Keratinocyte (primary cell): ENCODE data around the gene GIT2. TPM values are rescaled to one million over a fixed set of nuclear protein-coding genes. Genes with fewer than 3 reads are reported as not detected.

Source experiments
- DNase-seq: peaks from one replicate; pipeline ENCODE4 v3.0.0-alpha.2; 2011; ENCODE audit warnings: low read depth, missing footprints, low spot score
- FAIRE-seq: peaks from 2 replicates; lab custom pipeline; 2011; peaks lifted over from hg19 to GRCh38; lab: Jason Lieb, UNC
- H2AFZ ChIP-seq: 2 replicates; pipeline ENCODE4 v1.6.0; 2012; ENCODE audit warnings: low read length, control low read depth, inconsistent platforms; ENCODE audit not compliant: control insufficient read depth
- H3K27ac ChIP-seq: 2 replicates; pipeline ENCODE4 v1.5.1; 2011; ENCODE audit warnings: low read length; ENCODE audit not compliant: control insufficient read depth, insufficient read depth
- H3K27me3 ChIP-seq: 3 replicates; pipeline ENCODE4 v1.6.0; 2011; ENCODE audit warnings: low read length; ENCODE audit not compliant: control insufficient read depth, insufficient read depth; ENCODE audit errors: extremely low read depth
- H3K36me3 ChIP-seq, 2 experiments: 2 replicates in 1 of 2; 3 replicates in 1 of 2; pipeline ENCODE4 v1.5.1; 2011; ENCODE audit warnings: low read length in 2 of 2, mild to moderate bottlenecking in 1 of 2; ENCODE audit not compliant: control insufficient read depth in 2 of 2, insufficient read depth in 2 of 2; ENCODE audit errors: extremely low read depth in 1 of 2
- H3K4me1 ChIP-seq: 3 replicates; pipeline ENCODE4 v1.5.1; 2011; ENCODE audit warnings: low read length; ENCODE audit not compliant: control insufficient read depth, insufficient read depth; ENCODE audit errors: extremely low read depth
- H3K4me2 ChIP-seq: 3 replicates; pipeline ENCODE4 v1.6.0; 2011; ENCODE audit warnings: low read depth, low read length; ENCODE audit not compliant: control insufficient read depth, insufficient read depth; ENCODE audit errors: extremely low read depth
- H3K4me3 ChIP-seq, 3 experiments: fragments of 200-600 bp in 1 of 3; sonication (generic) in 1 of 3; 2 replicates in 2 of 3; 3 replicates in 1 of 3; pipeline ENCODE4 v1.5.1; 2011 to 2016; ENCODE audit warnings: low read length in 3 of 3, mild to moderate bottlenecking in 3 of 3, control low read depth in 2 of 3, inconsistent platforms in 1 of 3, low read depth in 1 of 3, mixed read lengths in 1 of 3, mixed run types in 1 of 3, moderate library complexity in 1 of 3; ENCODE audit not compliant: control insufficient read depth in 2 of 3, insufficient read depth in 2 of 3; ENCODE audit errors: extremely low read depth in 1 of 3
- H3K79me2 ChIP-seq: 2 replicates; pipeline ENCODE4 v1.6.0; 2012; ENCODE audit warnings: low read length; ENCODE audit not compliant: control insufficient read depth, insufficient read depth
- H3K9ac ChIP-seq: 3 replicates; pipeline ENCODE4 v1.6.0; 2011; ENCODE audit warnings: low read length; ENCODE audit not compliant: control insufficient read depth, insufficient read depth; ENCODE audit errors: extremely low read depth
- H3K9me1 ChIP-seq: 3 replicates; pipeline ENCODE4 v1.6.0; 2011; ENCODE audit warnings: low read length; ENCODE audit not compliant: control insufficient read depth, insufficient read depth; ENCODE audit errors: extremely low read depth
- H3K9me3 ChIP-seq: 2 replicates; pipeline ENCODE4 v1.5.1; 2012; ENCODE audit warnings: low read depth, low read length; ENCODE audit not compliant: control insufficient read depth
- H4K20me1 ChIP-seq: 3 replicates; pipeline ENCODE4 v1.6.0; 2011; ENCODE audit warnings: low read length; ENCODE audit not compliant: control insufficient read depth, insufficient read depth; ENCODE audit errors: extremely low read depth
- CTCF ChIP-seq, 3 experiments: IDR thresholded peaks in 1 of 3; conservative IDR thresholded peaks in 1 of 3; optimal IDR thresholded peaks in 1 of 3; 2 replicates in 2 of 3; 3 replicates in 1 of 3; pipeline versions ENCODE3 to v1.5.1; 2011; ENCODE audit warnings: low read length in 3 of 3, mild to moderate bottlenecking in 3 of 3, moderate library complexity in 2 of 3, control low read depth in 1 of 3, inconsistent platforms in 1 of 3; ENCODE audit not compliant: insufficient read depth in 2 of 3; ENCODE audit errors: extremely low read depth in 1 of 3
- EZH2 ChIP-seq: IDR thresholded peaks from one replicate; pipeline ENCODE4 v1.6.1; 2012; ENCODE audit warnings: inconsistent platforms, mild to moderate bottlenecking, low read length, moderate library complexity
- dilution Hi-C: fragments of 300-500 bp; cut with MboI; formaldehyde crosslinking; loops from one replicate; pipeline ENCODE4 v1.7.0; 2020; ENCODE audit warnings: low sequenced_read_pairs; ENCODE audit not compliant: extremely low pct_ligation_motif_present
- polyA plus RNA-seq, 5 experiments: library from polyadenylated mRNA; depleted of rRNA in 3 of 5; stranded (reverse) in 3 of 5; stranded (forward) in 1 of 5; unstranded in 1 of 5; fragments of >200 nt; gene quantifications; 1 replicate in 1 of 5; 2 replicates in 3 of 5; 3 replicates in 1 of 5; pipeline versions ENCODE4 v1.2.1 to v1.2.3, GENCODE V29; 2011 to 2012; ENCODE audit warnings: missing spikeins in 2 of 5, low read depth in 1 of 5, low replicate concordance in 1 of 5

The GIT2 gene
- polyA plus RNA-seq, 1 donor (not counting 4 experiments of a cell fraction or from before 2014, with no cell fraction given): 25.9 TPM

DNA sequence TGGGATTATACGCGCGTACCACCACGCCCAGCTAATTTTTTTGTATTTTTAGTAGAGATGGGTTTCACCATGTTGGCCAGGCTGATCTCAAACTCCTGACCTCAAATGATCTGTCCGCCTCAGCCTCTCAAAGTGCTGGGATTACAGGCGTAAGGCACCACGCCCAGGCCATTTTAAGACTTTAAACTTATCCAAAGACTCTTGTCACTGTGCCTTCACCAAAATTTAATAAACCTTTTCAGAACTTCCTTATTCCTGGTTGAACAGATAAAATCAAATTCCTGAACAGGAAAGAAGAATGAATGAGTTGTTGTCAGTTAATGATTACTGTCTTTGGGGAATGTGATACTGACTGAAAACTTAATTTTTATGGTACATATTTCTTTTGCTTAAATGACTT, 37.8 kb downstream of the GIT2 start:
- no peak overlapping the region for H2AFZ ChIP-seq
- dilution Hi-C loops: no loop called here
- H3K9me3 ChIP-seq: no peaks in the 10 kb centered on the region
- H3K79me2 ChIP-seq: no peaks in the 10 kb centered on the region
- peaks cover 4 to 10% of the 10 kb centered on the region in 2 experiments for H3K36me3 ChIP-seq
- FAIRE-seq (no peak), DNase-seq (no peak)
- no peak overlapping the region for H3K4me3 ChIP-seq
- H3K27ac ChIP-seq: no peak overlapping the region
- TF ChIP-seq EZH2 (no peak), CTCF (optimal IDR thresholded peaks at IDR 0.05 in 1 of 3, IDR thresholded peaks at IDR 0.05 in 1 of 3, conservative IDR thresholded peaks at IDR 0.05 in 1 of 3; ENCODE audit: extremely low read depth in 1 of 3, insufficient read depth in 2 of 3, low read length in 3 of 3) (no peak)
- H4K20me1 ChIP-seq: no peaks in the 10 kb centered on the region
- no peak overlapping the region for H3K9ac ChIP-seq
- no peak overlapping the region for H3K4me2 ChIP-seq
- H3K27me3 ChIP-seq: no peaks in the 10 kb centered on the region
- no peaks in the 10 kb centered on the region for H3K4me1 ChIP-seq
- no peaks in the 10 kb centered on the region for H3K9me1 ChIP-seq

DNA sequence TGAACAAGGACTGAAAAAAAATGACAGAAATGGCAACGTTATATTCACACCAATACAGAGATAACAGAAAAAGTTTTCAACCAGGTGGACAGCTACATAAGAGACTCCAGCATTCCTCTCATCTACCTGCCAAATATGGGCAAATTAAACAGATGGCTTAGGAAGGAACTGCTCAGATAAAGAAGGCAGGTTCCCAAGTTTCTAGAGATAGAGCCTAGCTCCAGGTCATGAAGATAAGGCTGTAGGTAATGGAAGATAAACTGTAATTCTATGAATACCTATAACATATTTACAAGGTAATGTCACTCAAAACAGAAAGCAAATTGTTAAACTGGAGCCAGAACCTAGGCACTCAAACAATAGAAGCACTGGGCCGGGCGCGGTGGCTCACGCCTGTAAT, 42.5 kb downstream of the GIT2 start:
- H4K20me1 ChIP-seq: no peaks in the 10 kb centered on the region
- no peak for TF ChIP-seq CTCF (optimal IDR thresholded peaks at IDR 0.05 in 1 of 3, IDR thresholded peaks at IDR 0.05 in 1 of 3, conservative IDR thresholded peaks at IDR 0.05 in 1 of 3; ENCODE audit: extremely low read depth in 1 of 3, insufficient read depth in 2 of 3, low read length in 3 of 3)
- no peak for TF ChIP-seq EZH2
- no peaks in the 10 kb centered on the region for H3K4me1 ChIP-seq
- no peak overlapping the region for H2AFZ ChIP-seq
- DNase-seq (no peak), FAIRE-seq (no peak)
- H3K9me3 ChIP-seq: no peaks in the 10 kb centered on the region
- H3K4me3 ChIP-seq: no peak overlapping the region
- no peak overlapping the region for H3K27ac ChIP-seq
- no peaks in the 10 kb centered on the region for H3K9me1 ChIP-seq
- no peak overlapping the region for H3K9ac ChIP-seq
- H3K79me2 ChIP-seq: no peaks in the 10 kb centered on the region
- H3K4me2 ChIP-seq: no peak overlapping the region
- dilution Hi-C loops: no loop called here
- no peaks in the 10 kb centered on the region for H3K27me3 ChIP-seq
- H3K36me3 ChIP-seq: peaks cover 21 to 23% of the 10 kb centered on the region in 2 experiments
